DOHH2 (cell line): Measurements from ENCODE around the gene MUTYH.

Experiments used
- H3F3A ChIP-seq: fragments of 200-600 bp; sonication (generic), shearing (Covaris generic); 2 replicates; pipeline ENCODE4 v1.6.0; 2016; ENCODE audit warnings: antibody characterized with exemption, mild to moderate bottlenecking; ENCODE audit not compliant: control insufficient read depth, insufficient read depth
- H3K27ac ChIP-seq: fragments of 200-600 bp; sonication (generic); 2 replicates; pipeline ENCODE4 v1.5.1; 2014; ENCODE audit warnings: low read depth, mild to moderate bottlenecking, low read length, moderate library complexity
- H3K27me3 ChIP-seq: fragments of 200-600 bp; sonication (generic); 2 replicates; pipeline ENCODE4 v1.6.1; 2014; ENCODE audit warnings: mild to moderate bottlenecking, low read length, mixed read lengths; ENCODE audit not compliant: control insufficient read depth
- H3K36me3 ChIP-seq: fragments of 200-600 bp; sonication (generic); 2 replicates; pipeline ENCODE4 v1.6.1; 2014; ENCODE audit warnings: mild to moderate bottlenecking, low read length, moderate library complexity, mixed read lengths; ENCODE audit not compliant: control insufficient read depth
- H3K4me1 ChIP-seq: fragments of 200-600 bp; sonication (generic); 2 replicates; pipeline ENCODE4 v1.6.1; 2014; ENCODE audit warnings: mild to moderate bottlenecking, low read length, mixed read lengths; ENCODE audit not compliant: control insufficient read depth
- H3K4me2 ChIP-seq: fragments of 200-600 bp; sonication (generic); 2 replicates; pipeline ENCODE4 v1.6.0; 2014; ENCODE audit warnings: mild to moderate bottlenecking, low read length, moderate library complexity
- H3K4me3 ChIP-seq: fragments of 200-600 bp; sonication (generic); 2 replicates; pipeline ENCODE4 v1.5.1; 2014; ENCODE audit warnings: mild to moderate bottlenecking, low read length, mixed read lengths
- H3K79me2 ChIP-seq: fragments of 200-600 bp; sonication (generic); 2 replicates; pipeline ENCODE4 v1.6.1; 2014; ENCODE audit warnings: mild to moderate bottlenecking, low read length, mixed read lengths; ENCODE audit not compliant: control insufficient read depth
- H3K9me2 ChIP-seq: fragments of 200-600 bp; sonication (generic); replicated peaks from 2 replicates; pipeline ENCODE4 v1.6.1; 2014; ENCODE audit warnings: mild to moderate bottlenecking, low read length, mixed read lengths; ENCODE audit not compliant: control insufficient read depth
- H3K9me3 ChIP-seq: fragments of 200-600 bp; sonication (generic); 2 replicates; pipeline ENCODE4 v1.6.1; 2014; ENCODE audit warnings: antibody characterized with exemption, low read length, mixed read lengths; ENCODE audit not compliant: control insufficient read depth, insufficient read depth
- H4K20me1 ChIP-seq: fragments of 200-600 bp; sonication (generic); 2 replicates; pipeline ENCODE4 v1.6.0; 2014; ENCODE audit warnings: low read depth, mild to moderate bottlenecking, antibody characterized with exemption, low read length, moderate library complexity; ENCODE audit not compliant: control insufficient read depth, insufficient read depth
- EZH2phosphoT487 ChIP-seq: fragments of 200-600 bp; sonication (generic); IDR thresholded peaks from 2 replicates; pipeline ENCODE4 v1.6.1; 2017; ENCODE audit warnings: borderline replicate concordance, mild to moderate bottlenecking, antibody characterized with exemption, low read length, moderate library complexity, mixed read lengths
- TF ChIP-seq, protein P1 (sequence below): fragments of 200-600 bp; sonication (generic); IDR thresholded peaks from one replicate; pipeline ENCODE4 v1.5.1; 2014; ENCODE audit warnings: antibody characterized with exemption, mild to moderate bottlenecking, low read depth, low read length; ENCODE audit not compliant: poor library complexity, severe bottlenecking

MUTYH gene

DNA sequence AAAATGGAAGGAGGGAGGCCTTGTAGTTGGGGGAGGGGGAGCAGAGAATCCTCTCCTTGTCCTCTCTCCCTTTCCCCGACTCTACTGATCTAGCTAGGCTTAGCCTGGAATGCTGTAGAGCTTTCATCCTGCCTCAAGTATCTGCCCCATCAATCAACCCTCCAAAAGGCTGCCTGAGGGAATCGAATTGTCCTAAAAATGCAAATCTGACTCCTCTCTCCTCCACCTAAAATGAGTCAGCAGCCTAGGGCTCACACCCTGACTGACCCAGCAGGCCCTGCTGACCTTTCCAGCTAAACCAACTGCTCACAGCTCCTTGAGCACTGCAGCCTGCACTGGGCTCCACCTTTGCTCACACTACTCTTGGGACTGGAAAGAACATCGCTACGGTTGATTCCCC lies 10.8 kb downstream of the MUTYH start:
- peaks cover 41% of the 10 kb centered on the region for H3K4me1 ChIP-seq
- TF ChIP-seq, protein P1, sequence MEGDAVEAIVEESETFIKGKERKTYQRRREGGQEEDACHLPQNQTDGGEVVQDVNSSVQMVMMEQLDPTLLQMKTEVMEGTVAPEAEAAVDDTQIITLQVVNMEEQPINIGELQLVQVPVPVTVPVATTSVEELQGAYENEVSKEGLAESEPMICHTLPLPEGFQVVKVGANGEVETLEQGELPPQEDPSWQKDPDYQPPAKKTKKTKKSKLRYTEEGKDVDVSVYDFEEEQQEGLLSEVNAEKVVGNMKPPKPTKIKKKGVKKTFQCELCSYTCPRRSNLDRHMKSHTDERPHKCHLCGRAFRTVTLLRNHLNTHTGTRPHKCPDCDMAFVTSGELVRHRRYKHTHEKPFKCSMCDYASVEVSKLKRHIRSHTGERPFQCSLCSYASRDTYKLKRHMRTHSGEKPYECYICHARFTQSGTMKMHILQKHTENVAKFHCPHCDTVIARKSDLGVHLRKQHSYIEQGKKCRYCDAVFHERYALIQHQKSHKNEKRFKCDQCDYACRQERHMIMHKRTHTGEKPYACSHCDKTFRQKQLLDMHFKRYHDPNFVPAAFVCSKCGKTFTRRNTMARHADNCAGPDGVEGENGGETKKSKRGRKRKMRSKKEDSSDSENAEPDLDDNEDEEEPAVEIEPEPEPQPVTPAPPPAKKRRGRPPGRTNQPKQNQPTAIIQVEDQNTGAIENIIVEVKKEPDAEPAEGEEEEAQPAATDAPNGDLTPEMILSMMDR, result no peak
- TF ChIP-seq EZH2phosphoT487, result no peak
- H3K9me3 ChIP-seq, result no peaks in the 10 kb centered on the region
- H3K79me2 ChIP-seq, result peaks cover 30% of the 10 kb centered on the region
- peaks cover 13% of the 10 kb centered on the region for H3F3A ChIP-seq
- peak overlapping the region; percentile 89; the same call in 1 of the 2 replicates for H3K4me2 ChIP-seq
- H3K9me2 ChIP-seq, result no peaks in the 10 kb centered on the region
- H3K36me3 ChIP-seq, result peaks cover 45% of the 10 kb centered on the region
- H4K20me1 ChIP-seq, result no peaks in the 10 kb centered on the region
- no peaks in the 10 kb centered on the region for H3K27me3 ChIP-seq
- H3K4me3 ChIP-seq, result no peak overlapping the region
- no peak overlapping the region for H3K27ac ChIP-seq

DNA sequence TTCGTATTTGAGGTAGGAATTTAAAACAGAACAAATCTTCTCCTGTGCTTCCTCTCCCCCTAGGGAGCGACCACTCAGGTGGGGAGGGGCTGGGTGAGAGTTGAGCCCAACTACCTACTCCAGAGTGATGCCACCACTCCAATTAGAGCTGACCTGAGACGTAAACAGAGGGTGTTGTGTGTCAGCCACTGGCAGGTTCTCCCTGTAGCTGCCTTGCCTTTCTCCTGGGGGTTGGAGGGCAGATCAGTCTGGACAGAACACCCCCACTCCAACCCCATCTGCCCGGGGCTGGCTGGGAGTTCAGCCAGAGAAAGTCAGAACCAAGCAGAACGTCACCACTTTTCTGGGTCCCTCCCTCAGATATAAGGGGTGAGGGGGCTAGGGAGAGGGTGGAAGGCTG lies 11.6 kb downstream of the MUTYH start:
- Histone ChIP-seq H3K27ac (no peak overlapping the region; the same call in 1 of the 2 replicates), H3K79me2 (peaks cover 30% of the 10 kb centered on the region), H3K36me3 (peaks cover 37% of the 10 kb centered on the region), H3K9me2 (no peaks in the 10 kb centered on the region), H3K4me1 (peaks cover 34% of the 10 kb centered on the region), H3K27me3 (no peaks in the 10 kb centered on the region), H3K4me3 (peak overlapping the region; percentile 78), H3K9me3 (no peaks in the 10 kb centered on the region), H3K4me2 (peak overlapping the region; percentile 89), H3F3A (peaks cover 11% of the 10 kb centered on the region), H4K20me1 (no peaks in the 10 kb centered on the region)
- TF ChIP-seq, protein P1, result no peak
- no peak for TF ChIP-seq EZH2phosphoT487

DNA sequence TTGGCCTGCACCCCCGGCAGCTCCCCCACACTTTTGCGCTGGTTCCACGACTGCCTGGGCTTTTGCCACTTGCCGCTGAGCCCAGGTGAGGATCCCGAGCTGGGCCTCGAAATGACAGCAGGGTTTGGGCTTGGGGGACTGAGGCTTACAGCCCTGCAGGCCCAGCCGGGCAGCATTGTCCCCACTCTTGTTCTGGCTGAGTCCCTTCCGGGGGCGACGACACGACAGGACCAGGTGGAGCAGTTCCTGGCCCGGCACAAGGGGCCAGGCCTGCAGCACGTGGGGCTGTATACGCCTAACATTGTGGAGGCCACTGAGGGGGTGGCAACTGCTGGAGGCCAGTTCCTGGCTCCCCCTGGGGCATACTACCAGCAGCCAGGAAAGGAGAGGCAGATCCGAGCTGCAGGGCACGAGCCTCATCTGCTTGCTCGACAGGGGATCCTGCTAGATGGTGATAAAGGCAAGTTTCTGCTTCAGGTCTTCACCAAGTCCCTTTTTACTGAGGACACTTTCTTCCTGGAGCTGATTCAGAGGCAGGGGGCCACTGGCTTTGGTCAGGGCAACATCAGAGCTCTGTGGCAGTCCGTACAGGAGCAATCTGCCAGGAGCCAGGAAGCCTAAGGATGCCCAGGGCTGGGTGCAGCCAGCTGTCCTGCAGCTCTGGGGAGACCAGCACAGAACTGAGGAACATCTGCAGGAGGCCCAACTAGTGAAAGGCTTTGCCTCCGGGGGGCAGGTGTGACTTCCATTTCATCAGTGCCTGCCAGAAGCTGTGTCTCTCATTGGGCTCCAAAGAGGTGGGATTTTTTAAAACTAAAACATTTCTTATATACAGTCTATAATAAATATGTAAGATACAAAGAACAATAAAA lies 12.4 kb downstream of the MUTYH start:
- Histone ChIP-seq H4K20me1 (no peaks in the 10 kb centered on the region), H3K9me2 (no peaks in the 10 kb centered on the region), H3K79me2 (peaks cover 30% of the 10 kb centered on the region), H3F3A (peaks cover 10% of the 10 kb centered on the region), H3K36me3 (peaks cover 30% of the 10 kb centered on the region), H3K27me3 (no peaks in the 10 kb centered on the region), H3K4me1 (peaks cover 34% of the 10 kb centered on the region), H3K9me3 (no peaks in the 10 kb centered on the region), H3K27ac (peak overlapping the region; percentile 36), H3K4me3 (peak overlapping the region; percentile 78), H3K4me2 (peak overlapping the region; percentile 89)
- TF ChIP-seq EZH2phosphoT487, result no peak
- TF ChIP-seq, protein P1, result peak; percentile 19
